Prostate gland (tissue), 2 donors: ENCODE results near the gene CPM. TPM values are rescaled to one million over a fixed set of nuclear protein-coding genes. Genes with fewer than 3 reads are reported as not detected.

Experiments used
- DNase-seq: peaks from one replicate; pipeline ENCODE4 v3.0.0-alpha.2; 2019; ENCODE audit warnings: low spot score
- H3K27ac ChIP-seq, 2 donors: fragments of 200-600 bp; sonication (generic); 2 replicates each; pipeline ENCODE4 v1.5.1; 2017 to 2019
- H3K27me3 ChIP-seq: fragments of 200-600 bp; sonication (generic); replicated peaks from 2 replicates; pipeline ENCODE4 v1.5.1; 2019; ENCODE audit not compliant: insufficient read depth
- H3K36me3 ChIP-seq, 2 donors: fragments of 200-600 bp; sonication (generic); 1 replicate in 1 of 2; 2 replicates in 1 of 2; pipeline versions ENCODE4 v1.5.1 to v1.8.1; 2017 to 2019
- H3K4me1 ChIP-seq: fragments of 200-600 bp; sonication (generic); replicated peaks from 2 replicates; pipeline ENCODE4 v1.5.1; 2019
- H3K4me3 ChIP-seq, 2 donors: fragments of 200-600 bp; sonication (generic); 2 replicates each; pipeline ENCODE4 v1.5.1; 2017 to 2019
- H3K9me3 ChIP-seq: fragments of 200-600 bp; sonication (generic); 2 replicates; pipeline ENCODE4 v1.5.1; 2017
- CTCF ChIP-seq, 4 experiments: fragments of 200-600 bp in 2 of 4; fragments of 450-650 bp in 2 of 4; sonication (generic) in 2 of 4; IDR thresholded peaks; 1 replicate in 3 of 4; 2 replicates in 1 of 4; pipeline ENCODE4 v1.5.1; 2016 to 2019; ENCODE audit warnings: antibody characterized with exemption in 4 of 4, mild to moderate bottlenecking in 2 of 4, moderate library complexity in 2 of 4
- POLR2A ChIP-seq: fragments of 450-650 bp; IDR thresholded peaks from one replicate; pipeline ENCODE4 v1.6.1; 2016; ENCODE audit warnings: antibody characterized with exemption, mild to moderate bottlenecking
- POLR2AphosphoS5 ChIP-seq: sonication (generic); formaldehyde crosslinking; IDR thresholded peaks from one replicate; pipeline ENCODE4 v1.6.1; 2017; ENCODE audit warnings: antibody characterized with exemption
- WGBS: methylation state at CpG from one replicate; pipeline ENCODE4 v1.1.5; 2018; 5-methylcytosine and 5-hydroxymethylcytosine counted together
- intact Hi-C: fragments of 100-400 bp; cut with DNase I; formaldehyde crosslinking; loops from one replicate; pipeline ENCODE4 v1.14.2; 2022
- total RNA-seq, 2 donors: library from RNA; depleted of rRNA; stranded (reverse); fragments of >200 nt; gene quantifications; one replicate each; pipeline ENCODE4 v1.1.0, GENCODE V29; 2016

CPM gene
- total RNA-seq, 2 donors from 2014 or later = 68.4 TPM

- DNase-seq = no peak
- H3K27me3 ChIP-seq = no peaks in the 10 kb centered on the region
- H3K4me3 ChIP-seq = no peak overlapping the region
- no peaks in the 10 kb centered on the region for H3K9me3 ChIP-seq
- no peak for TF ChIP-seq CTCF (IDR thresholded peaks at IDR 0.05)
- no peak for TF ChIP-seq POLR2A
- TF ChIP-seq POLR2AphosphoS5 = no peak
- 74% methylated on average over 14 of the region's 14 CpGs for WGBS
- H3K27ac ChIP-seq = no peak overlapping the region
- H3K4me1 ChIP-seq = no peaks in the 10 kb centered on the region
- H3K36me3 ChIP-seq = no peaks in the 10 kb centered on the region
- intact Hi-C loops = no loop called here
These were observed 87.9 kb downstream of the CPM start for GRCh38 chr12:68844788-68845695.

GRCh38 chr12:68844318-68844745 is 88.6 kb downstream of the CPM start:
- TF ChIP-seq POLR2A (no peak), POLR2AphosphoS5 (no peak), CTCF (IDR thresholded peaks at IDR 0.05) (no peak)
- DNase-seq = no peak
- Histone ChIP-seq H3K27ac (no peak overlapping the region), H3K4me1 (no peaks in the 10 kb centered on the region), H3K9me3 (no peaks in the 10 kb centered on the region), H3K36me3 (no peaks in the 10 kb centered on the region), H3K27me3 (no peaks in the 10 kb centered on the region), H3K4me3 (no peak overlapping the region)
- intact Hi-C loops = no loop called here
- WGBS = 77% methylated on average over 4 of the region's 4 CpGs

- Histone ChIP-seq H3K4me3 (no peak overlapping the region), H3K9me3 (no peaks in the 10 kb centered on the region), H3K4me1 (no peaks in the 10 kb centered on the region), H3K27me3 (no peaks in the 10 kb centered on the region), H3K27ac (no peak overlapping the region), H3K36me3 (no peaks in the 10 kb centered on the region)
- no peak for TF ChIP-seq POLR2A
- TF ChIP-seq CTCF (IDR thresholded peaks at IDR 0.05) = no peak
- TF ChIP-seq POLR2AphosphoS5 = no peak
- DNase-seq = no peak
- WGBS = 20% methylated on average over 2 of the region's 2 CpGs
- intact Hi-C loops = no loop called here
These were observed 90.0 kb downstream of the CPM start for GRCh38 chr12:68842784-68843567.

GRCh38 chr12:68842123-68842522 is 90.8 kb downstream of the CPM start:
- no peaks in the 10 kb centered on the region for H3K36me3 ChIP-seq
- no peak for DNase-seq
- no peaks in the 10 kb centered on the region for H3K4me1 ChIP-seq
- no peaks in the 10 kb centered on the region for H3K9me3 ChIP-seq
- no peaks in the 10 kb centered on the region for H3K27me3 ChIP-seq
- TF ChIP-seq POLR2A = no peak
- TF ChIP-seq POLR2AphosphoS5 = no peak
- no peak for TF ChIP-seq CTCF (IDR thresholded peaks at IDR 0.05)
- H3K27ac ChIP-seq = no peak overlapping the region
- intact Hi-C loops = no loop called here
- WGBS = 91% methylated on average over 3 of the region's 3 CpGs
- no peak overlapping the region for H3K4me3 ChIP-seq
